ENCODE measurements around the gene GOLGA3.
A peak's percentile ranks its signal among the peaks of the same experiment; 100 is the strongest.
"Not testable (repeated sequence)": the region's sequence is repeated elsewhere in the genome, so short reads cannot be mapped to it uniquely, and the experiment has no call there.

Gene GOLGA3

DNA sequence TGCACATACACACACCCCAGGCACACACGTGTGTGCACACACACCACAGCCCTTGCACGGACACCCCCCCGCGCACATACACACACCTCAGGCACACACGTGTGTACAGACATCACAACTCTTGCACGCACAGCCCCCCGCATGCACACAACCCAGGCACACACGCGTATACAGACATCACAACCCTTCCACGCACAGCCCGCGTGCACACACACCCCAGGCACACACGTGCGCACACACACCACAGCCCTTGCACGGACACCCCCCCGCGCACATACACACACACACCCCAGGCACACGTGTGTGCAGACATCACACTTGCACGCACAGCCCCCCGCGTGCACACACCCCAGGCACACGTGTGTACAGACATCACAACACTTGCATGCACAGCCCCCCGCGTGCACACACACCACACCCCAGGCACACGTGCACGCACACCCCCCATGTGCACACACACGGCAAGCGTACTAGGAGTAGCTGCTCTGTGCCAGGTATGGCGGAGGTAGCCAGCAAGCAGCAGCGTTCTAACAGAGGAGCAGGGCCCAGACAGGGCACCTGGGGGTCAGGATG is 48.8 kb downstream of the GOLGA3 start:
- DNase-seq (ENCODE audit: low spot score), result no peak

DNA sequence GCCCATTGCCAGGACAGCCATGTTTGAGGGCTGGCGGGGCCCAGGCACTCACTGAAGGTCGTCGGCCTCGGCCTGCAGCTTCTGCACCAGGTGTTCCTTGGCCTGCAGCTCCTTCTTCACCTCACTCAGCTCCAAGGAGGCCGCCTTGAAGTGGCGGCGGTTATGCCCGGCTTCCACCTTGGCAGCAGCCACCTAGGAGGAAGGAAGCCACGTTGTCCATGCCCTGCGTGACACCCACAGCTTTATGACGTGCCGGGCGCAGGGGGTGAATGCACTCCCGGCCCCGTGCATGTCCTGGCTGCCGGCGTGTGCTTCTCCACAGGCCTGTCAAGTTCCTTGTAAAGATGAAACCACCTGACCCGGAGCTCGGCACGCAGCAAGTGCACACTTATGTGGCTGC is 51.1 kb downstream of the GOLGA3 start:
- no peak for DNase-seq (ENCODE audit: low spot score)

DNA sequence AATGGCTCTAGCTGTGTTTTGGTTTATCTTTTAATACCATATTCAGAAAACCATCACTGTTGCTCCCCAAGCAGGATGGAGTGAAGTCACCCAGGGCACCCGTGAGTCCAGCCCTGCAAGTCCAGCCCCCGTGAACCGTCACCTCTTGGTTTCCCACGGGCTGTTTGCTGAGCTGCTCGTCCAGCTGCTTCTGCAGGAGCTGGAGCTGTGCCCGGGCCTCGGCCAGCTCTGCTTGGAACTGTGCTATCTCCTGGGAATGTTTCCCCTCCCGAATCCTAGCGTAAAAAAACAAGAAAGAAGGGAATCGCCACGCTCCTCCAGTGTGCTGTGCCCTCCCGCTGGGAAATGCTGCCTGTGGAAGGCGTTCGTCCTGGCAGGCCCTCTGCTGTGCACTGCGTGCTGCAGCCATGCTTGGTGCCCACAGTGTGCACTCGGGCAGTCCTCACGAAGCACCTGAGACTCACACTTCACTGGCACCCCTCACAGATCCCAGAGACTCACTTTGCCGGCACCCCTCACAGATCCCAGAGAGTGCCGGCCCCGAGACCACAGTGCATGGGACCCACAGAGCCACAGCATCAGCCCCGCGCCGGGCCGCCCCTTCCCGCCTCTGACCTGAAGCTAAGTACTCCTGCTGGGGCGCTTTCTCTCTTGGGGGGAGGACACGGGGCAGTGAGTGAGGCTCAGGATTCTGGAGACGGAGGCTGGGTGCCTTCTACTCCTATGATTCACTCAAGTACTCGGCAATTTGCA is 51.7 kb downstream of the GOLGA3 start:
- peak; percentile 52 for DNase-seq (ENCODE audit: low spot score)

DNA sequence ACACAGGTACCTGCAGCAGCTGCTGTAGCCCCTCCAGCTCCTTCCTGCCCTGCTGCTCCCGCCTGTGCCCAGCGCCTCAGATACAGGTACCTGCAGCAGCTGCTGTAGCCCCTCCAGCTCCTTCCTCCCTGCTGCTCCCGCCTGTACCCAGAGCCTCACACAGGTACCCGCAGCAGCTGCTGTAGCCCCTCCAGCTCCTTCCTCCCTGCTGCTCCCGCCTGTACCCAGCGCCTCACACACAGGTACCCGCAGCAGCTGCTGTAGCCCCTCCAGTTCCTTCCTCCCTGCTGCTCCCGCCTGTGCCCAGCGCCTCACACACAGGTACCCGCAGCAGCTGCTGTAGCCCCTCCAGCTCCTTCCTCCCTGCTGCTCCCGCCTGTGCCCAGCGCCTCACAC is 52.4 kb downstream of the GOLGA3 start:
- not testable (repeated sequence) for DNase-seq (ENCODE audit: low spot score)

DNA sequence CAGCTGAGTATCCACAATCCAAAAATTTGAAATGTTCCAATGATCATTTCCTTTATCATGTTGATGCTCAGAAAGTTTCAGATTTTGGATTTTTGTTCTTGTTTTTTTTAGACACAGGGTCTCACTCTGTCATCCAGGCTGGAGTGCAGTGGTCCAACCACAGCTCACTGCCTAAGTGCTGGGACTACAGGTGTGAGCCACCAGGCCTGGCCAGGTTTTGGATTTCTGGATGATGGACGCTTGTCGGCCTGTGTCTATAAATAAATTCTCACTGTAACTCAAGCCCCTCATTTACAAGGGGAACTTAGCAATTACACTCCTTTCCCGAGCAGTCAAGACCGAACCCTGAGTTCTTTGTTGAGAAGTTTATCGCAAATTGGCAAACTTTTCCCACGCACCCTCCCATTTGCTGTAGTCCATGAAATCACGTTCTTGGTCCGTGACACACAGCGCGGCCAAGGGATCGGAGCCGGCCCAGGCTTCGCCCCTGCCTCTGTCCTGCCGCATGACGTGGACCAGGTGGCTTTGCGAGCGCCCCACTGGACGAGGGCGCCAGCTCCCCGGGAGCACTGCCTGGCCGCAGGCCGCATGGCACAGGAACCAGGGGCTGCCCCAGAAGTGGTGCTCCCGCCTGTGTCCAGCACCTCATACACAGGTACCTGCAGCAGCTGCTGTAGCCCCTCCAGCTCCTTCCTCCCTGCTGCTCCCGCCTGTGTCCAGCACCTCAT is 53.0 kb downstream of the GOLGA3 start:
- no peak for DNase-seq (ENCODE audit: low spot score)

DNA sequence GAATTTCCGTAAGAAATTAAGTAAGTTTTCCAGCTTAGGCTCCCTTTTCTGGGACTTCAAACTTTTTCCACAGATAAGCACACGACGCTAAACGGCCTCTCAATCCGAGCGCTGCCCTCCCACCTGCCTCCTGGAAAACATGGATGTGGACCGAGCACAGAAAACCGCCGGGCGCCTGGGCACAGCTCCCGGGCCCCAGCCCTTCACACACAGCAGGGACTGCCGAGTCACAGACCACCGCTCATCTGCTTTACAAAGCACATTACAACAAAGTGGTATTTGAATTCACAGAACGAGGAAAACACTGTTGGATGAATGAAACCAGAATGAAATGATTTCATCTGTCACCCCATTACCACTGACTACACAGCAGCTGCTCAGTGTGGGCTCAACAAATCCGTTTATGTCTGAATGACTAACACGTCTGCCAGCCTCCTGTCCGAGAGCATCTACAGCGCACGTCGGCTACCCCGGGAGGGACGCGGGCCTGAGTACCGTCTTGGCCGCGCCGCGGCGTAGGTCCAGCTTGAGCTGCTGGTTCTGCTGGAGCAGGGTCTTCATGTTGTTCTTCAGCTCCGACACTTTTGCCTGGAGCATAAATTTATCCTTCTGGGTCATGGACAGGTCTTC is 53.9 kb downstream of the GOLGA3 start:
- DNase-seq (ENCODE audit: low spot score), result peak; percentile 57

DNA sequence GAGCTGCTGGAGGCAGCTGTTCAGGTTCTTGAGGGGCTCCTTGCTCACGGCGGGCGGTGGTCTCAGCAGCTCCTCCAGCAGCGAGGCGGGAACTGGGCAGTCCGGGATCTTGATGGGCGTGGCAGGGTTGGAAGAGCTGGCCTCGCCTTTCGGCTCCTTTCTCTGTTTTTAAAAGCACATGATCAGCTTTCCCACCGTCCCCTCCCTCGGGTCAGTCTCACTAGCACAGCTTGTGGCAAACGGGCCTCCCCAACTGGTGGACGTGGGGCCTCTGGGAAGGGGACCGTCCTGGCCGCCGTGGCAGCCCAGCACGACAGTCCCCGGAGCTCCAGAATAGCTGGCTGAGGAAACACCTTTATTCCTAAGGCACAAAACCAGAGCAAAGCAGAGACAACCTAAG is 54.5 kb downstream of the GOLGA3 start:
- no peak for DNase-seq (ENCODE audit: low spot score)

DNA sequence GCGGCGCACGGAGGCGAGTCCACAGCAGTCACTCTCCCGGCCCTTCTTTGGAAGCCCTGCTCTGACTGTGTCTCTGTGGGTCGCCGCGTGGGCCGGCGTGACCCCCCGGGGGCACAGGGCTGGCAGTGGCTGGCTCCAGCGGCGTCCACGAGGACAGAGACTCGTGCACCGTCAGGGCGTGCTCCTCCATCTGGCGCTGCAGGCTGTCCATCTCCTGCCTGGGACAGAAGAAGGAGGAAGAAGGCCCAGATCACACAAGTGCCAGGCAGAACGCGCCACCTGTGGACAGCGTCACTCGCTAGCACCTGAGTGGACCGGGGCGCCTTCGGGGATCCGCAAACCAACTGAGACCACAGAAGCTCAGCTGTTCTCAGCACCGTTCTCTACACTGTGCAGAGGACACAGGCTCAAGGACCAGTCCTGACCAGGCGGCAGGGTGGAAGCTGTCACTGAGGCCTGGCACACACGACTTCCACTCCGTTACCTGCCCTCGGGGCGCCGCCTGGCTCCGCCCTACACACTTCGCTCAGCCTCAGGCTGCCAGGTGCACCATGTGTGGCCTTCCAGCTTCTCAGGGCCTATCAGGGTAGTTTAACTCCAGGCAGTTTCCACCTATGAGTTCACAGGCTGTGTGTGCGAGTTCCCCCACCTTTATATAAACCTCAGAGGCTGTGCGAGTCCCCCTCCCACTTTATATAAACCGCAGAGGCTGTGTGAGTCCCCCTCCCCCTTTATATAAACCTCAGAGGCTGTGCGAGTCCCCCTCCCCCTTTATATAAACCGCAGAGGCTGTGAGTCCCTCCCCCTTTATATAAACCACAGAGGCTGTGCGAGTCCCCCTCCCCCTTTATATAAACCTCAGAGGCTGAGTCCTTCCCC is 55.4 kb downstream of the GOLGA3 start:
- no peak for DNase-seq (ENCODE audit: low spot score)

DNA sequence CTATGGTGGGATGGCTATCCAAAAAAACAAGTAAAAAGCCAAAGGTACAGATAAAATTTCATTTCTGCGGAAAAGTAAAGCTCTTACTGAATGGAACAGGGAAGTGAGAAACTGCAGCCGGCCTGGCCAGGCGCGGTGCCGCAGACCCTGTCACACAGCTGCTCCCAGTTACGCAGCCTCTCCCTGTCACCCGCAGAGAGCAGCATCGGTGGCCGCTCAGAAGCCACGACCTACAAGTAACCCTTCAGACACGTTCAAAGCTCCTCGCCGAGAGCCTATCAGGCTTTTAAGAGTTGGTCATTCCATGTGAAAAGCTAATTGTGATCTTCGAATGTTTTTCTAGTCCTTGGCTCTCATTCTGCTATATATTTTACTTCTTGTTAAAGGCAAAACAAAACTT is 56.1 kb downstream of the GOLGA3 start:
- DNase-seq (ENCODE audit: low spot score), result peak; percentile 50

DNA sequence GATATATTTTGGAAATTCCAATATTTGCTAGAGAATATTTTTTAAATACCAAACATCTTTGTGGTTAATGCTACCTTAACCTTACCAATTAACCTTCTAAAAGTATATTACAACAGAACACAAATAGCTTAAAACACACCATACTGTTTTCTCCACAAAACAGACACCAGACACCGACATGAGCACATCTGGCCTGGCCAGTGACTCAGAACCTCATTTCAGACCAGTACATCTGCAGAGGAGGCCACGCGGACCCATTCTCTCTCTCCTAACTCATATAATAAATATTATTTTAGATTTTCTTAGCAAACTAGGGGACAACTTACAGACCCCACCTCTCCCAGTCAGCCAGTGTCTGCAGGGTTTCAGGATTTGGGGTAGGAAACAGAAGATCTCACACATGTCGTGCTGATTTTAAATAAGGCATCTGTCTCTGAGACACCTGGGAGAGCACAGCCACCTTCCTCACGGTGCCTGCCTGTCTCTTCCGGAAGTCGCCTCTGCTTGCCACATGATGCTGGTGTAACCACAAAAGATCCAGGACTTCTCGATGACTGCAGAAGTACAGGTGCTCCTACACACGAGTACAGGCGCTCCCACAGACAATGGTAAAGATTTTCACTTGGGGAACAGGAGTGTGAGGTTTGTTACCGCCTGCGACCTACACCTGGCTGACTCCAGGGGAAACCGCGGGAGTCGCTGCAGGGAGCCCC is 57.4 kb downstream of the GOLGA3 start:
- DNase-seq (ENCODE audit: low spot score), result no peak

DNA sequence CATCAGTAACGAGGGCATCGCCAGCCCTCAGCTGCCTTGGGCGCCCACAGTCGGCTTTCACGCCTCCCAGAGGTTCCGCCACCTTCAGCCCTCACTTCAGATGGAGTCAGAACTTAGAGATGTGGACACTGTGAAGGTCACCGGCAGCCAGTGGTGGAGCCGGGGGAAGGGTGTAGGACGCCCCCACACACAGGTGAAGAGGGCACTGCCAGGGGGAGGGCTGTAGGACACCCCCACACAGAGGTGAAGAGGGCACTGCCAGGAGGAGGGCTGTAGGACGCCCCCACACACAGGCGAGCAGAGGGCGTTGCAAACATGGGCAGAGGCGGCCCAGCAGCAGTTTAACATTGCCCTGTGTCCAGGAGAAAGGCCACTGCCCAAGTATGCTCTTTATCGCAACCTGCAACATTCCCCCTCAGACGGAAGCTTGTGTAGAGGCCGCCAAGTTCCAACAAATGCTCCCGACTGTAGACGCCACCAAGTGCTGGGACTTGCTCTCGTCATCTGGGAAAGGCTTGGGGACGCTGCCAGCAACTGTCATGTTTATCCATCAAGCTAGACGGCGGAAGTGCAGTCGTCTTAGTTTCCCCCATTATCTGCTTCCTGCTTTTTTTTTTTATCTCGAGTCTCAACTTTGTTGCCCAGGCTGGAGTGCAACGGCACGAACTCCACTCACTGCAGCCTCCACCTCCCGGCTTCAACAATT is 62.1 kb downstream of the GOLGA3 start:
- DNase-seq (ENCODE audit: low spot score), result peak; percentile 61

DNA sequence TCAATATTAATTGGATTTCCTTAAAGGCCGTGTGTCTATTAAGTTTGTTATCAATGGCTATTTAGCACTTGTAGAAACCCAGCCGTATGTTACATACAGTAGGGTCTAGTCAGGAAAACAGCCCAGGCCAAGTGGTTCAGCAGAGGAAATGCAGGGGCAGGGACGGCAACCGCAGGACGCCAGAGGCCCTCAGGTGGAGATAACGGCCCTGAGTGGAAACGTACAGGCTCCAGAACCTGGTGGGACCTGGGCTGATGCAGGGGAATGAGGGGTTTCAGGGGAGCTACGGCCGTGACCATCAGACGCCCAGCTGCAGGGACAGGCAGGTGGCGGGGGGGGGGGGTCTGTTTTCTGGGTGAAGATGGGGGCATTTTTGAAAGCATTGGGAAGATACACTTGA is 63.3 kb downstream of the GOLGA3 start:
- no peak for DNase-seq (ENCODE audit: low spot score)

DNA sequence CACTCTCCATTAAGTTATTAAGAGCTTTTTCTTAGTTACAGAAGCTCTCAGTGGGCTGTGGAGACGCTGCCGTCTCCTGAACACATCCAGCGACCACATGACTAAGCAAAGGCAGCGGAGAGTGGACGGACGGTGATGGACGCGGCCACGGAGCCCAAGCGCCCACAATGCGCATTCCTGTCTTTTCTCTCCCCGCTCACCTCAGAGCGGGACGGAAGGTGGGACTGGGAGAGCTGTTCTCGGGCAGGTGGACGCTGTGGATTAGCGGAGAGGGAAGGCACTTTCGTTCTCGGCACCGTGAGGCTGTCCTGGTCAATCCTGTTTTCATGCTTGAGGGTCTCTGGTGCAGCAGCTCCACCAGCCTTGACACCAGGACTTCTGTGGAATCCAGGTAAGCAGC is 64.4 kb downstream of the GOLGA3 start:
- no peak for DNase-seq (ENCODE audit: low spot score)

DNA sequence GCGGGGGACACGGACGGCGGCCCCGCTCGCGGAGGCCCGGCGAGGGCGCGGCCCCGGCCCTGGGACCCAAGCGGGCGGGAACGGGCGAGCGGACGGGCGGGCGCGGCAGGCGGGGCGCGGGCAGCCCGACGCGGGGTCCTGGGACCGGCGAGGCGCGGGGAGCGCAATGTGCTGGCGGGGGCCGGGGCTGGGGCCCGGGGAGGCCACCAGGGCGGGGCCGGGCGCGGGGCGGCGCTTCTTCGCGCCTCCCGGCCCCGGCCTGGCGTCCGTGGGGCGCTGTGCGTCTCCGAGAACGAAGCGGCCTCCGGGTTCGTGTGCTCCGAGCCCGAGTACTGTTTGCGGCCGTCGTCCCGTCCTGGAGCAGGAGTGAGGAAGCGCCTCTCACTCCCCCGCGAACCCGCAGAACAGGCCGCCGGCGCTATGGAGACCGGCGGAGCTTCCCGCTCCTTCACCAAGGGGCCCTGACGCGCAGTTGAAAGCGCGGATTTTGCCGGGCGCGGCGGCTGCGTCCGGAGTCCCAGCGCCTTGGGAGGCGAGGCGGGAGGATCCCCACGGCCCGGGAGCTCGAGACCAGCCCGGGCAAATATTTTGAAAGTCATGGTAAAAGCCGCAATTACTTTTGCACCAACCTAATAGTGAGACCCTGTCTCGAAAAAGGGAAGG is 66.6 kb downstream of the GOLGA3 start:
- DNase-seq (ENCODE audit: low spot score), result peak; percentile 85

DNA sequence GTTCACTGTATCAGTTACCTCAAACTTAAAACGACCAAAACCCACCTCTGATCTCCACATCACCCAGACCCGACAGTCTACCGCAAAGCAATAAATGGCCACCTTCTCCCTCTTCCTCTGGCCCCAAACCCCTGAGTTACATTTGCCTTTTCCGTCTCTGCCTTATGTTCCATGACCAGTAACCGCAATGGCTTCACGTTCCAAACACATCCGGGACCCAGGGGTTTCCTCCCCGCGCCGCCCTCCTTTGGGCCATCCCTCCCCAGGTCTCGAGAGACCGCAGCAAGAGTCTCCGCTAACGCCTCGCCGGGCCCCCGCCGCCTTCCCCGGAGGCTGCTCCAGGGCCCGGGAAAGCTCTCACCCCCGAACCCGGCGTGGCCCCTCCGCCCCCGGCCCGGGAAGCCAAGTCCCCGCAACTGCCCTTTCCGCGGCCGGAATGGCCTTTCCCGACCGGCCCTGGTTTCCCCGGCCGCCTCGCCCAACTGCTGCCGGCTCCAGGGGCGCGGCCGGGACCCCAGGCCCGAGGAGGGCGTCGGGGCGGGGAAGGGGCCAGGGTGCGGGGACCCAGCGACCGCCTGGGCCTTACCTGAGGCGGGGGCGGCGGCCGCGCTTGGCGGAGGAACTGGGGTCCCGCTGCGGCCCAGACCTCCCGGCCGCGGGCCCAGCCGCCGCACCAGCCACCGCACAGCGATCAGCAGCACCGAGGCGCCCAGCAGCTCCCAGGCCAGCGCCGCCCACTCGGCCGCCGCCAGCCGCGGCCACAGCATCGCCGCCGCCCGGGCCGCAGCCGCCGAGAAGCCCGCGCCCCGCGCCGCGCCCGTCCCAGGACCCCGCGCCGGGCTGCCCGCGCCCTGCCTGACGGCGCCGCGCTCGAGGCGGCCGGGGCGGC is 67.4 kb downstream of the GOLGA3 start, which contains the start of gene ANKLE2:
Gene ANKLE2, minus strand, starts transcription at position 801 of the 889 bp plus-strand sequence. Its CDS starts 34 bp downstream, at position 767.
- DNase-seq (ENCODE audit: low spot score), result peak; percentile 44

DNA sequence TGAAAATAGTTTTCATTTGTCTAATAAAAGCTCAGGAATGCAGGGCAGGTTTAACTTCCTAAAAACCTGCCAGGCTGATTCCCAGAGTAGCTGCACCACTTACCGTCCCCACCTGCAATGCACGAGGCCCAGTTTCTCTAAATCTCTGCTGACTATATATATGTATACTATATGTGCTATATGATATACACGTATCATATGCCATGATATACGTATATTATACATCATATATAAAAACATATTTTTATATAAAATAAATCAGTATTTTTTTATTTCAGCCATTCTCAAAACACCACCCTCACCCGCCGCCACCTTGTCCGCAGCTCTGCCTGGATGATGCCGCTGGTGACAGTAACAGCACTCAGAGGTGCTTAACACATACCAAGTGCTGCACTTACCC is 69.3 kb downstream of the GOLGA3 start:
- DNase-seq (ENCODE audit: low spot score), result no peak

DNA sequence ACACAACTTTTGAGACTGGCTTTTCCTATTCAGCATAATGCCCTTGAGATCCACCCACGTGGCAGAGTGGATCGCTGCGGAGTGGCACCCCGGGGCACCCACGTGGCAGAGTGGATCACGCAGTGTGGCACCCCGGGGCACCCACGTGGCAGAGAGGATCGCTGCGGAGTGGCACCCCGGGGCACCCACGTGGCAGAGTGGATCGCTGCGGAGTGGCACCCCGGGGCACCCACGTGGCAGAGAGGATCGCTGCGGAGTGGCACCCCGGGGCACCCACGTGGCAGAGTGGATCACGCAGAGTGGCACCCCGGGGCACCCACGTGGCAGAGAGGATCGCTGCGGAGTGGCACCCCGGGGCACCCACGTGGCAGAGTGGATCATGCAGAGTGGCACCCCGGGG is 69.8 kb downstream of the GOLGA3 start:
- DNase-seq (ENCODE audit: low spot score), result not testable (repeated sequence)

DNA sequence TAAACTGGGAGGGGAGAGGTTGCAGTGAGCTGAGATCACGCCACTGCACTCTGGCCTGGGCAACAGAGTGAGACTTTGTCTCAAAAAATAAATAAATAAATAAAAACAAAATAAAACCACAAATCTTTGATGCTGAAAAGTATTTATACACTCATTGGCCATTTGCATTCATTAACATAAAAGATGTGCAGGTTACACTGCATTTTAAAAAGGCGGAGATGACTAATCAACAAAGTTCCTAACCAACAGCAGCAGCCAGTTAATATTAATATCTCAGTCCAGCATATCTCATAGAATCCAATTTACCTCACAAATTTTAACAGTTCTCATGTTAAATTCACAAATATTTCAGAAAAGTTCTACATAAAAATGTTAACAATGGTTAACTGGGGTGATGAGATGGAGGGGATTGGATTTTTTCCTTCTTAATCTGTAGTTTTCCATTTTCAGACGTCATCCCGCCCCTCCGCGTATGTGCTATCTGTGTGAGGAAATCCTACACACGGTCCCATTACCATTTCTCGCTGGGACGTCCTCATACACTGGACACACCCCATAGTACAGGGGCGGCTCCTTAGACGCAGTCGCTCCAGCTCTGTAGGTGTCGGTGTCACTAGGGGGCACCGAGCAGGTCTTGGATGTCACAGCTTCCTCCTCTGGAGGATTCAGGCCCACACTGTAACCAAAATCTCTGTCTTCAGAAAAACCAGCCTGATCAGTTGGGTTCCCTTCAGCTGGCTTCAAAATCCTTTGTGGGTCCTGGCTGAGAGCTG is 74.3 kb downstream of the GOLGA3 start:
- DNase-seq (ENCODE audit: low spot score), result no peak
